ENCODE data around the gene MARCHF6.

MARCHF6 gene

DNA sequence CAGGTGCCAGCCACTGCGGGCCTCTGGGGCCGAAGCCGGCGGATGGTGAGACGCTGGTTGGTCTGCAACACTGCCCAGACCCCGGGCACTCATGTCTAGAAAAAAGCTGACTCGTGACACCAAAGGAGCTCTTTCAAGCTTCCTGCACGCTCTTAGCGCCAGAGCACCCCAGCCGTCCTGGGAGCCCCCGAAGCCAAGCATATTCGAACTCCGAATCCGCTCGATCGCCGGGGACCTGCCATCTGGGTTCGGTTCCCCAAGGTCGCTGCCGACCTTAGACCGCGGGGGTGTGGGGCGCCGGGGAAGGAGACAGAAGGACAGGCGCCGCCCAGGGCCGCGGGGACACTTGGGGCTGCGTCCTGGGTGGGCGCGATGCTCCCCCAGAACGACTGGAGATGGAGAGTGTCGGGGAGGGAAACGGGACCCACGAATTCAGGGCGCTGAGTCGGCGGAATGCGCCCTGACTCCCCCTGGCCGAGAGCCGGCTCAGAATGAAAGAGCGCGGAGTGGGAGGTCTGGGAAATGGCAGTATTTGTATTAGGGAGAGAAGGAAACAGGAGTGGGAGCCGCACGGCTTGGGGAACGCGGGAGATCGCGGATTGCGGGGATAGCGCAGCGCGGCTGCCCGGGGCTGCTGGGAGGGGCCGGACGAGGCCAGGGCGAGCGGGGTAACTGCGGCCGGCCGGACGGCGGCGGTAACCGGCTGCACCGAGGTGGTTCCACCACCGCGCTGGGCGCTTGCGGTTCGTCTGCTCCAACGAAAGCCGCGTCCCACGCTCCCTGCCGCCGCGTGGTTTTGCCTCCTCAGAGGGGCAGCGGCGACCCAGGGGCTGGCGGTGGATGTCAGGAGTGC, 20.1 kb upstream of the MARCHF6 start:
- peak overlapping the region in 4 of 5 donors; percentile 21 to 79 (median 72) for H3K9ac ChIP-seq (ENCODE audit: low read length in 5 of 5)
- peaks cover 0 to 3% (median 0%) of the 10 kb centered on the region in 5 donors for H3K27me3 ChIP-seq (ENCODE audit: control insufficient read depth in 5 of 5, insufficient read depth in 4 of 5, low read length in 5 of 5)
- no peak overlapping the region for H3K27ac ChIP-seq (ENCODE audit: low read depth, low read length)
- H3K4me3 ChIP-seq (ENCODE audit: low read depth in 1 of 5, low read length in 5 of 5) = peak overlapping the region; percentile 60 to 80 (median 72)
- H3K9me3 ChIP-seq (ENCODE audit: control insufficient read depth in 5 of 5, low read length in 5 of 5) = no peaks in the 10 kb centered on the region
- no peaks in the 10 kb centered on the region for H3K36me3 ChIP-seq (ENCODE audit: control insufficient read depth in 5 of 5, insufficient read depth in 5 of 5, low read length in 5 of 5)
- H3K4me1 ChIP-seq (ENCODE audit: control insufficient read depth in 5 of 5, insufficient read depth in 5 of 5, low read length in 5 of 5) = peaks cover 13 to 59% (median 46%) of the 10 kb centered on the region in 5 donors

DNA sequence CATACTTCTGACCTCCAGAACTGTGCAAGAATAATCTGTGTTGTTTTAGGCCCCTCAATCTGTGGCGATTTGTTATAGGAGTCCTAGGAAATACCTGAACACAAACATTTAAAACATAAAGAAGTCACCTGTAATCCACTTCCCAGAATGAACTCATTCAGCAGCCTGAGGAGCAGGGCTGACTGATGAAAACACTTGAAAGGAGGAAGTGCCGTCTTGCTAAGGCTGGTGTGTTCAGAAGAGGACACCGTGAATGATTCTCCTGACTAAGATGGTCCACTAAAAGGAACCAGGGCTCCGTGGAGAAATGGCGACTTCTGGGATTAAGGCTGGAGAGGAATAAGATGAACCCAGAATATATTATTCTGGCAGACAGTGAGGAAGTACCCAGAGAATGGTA, 18.7 kb upstream of the MARCHF6 start:
- H3K4me1 ChIP-seq (ENCODE audit: control insufficient read depth in 5 of 5, insufficient read depth in 5 of 5, low read length in 5 of 5) = peaks cover 13 to 46% (median 39%) of the 10 kb centered on the region in 5 donors
- no peaks in the 10 kb centered on the region for H3K36me3 ChIP-seq (ENCODE audit: control insufficient read depth in 5 of 5, insufficient read depth in 5 of 5, low read length in 5 of 5)
- no peak overlapping the region for H3K9ac ChIP-seq (ENCODE audit: low read length in 5 of 5)
- H3K27ac ChIP-seq (ENCODE audit: low read depth, low read length) = no peak overlapping the region
- H3K27me3 ChIP-seq (ENCODE audit: control insufficient read depth in 5 of 5, insufficient read depth in 4 of 5, low read length in 5 of 5) = peaks cover 0 to 3% (median 0%) of the 10 kb centered on the region in 5 donors
- no peak overlapping the region for H3K4me3 ChIP-seq (ENCODE audit: low read depth in 1 of 5, low read length in 5 of 5)
- no peaks in the 10 kb centered on the region for H3K9me3 ChIP-seq (ENCODE audit: control insufficient read depth in 5 of 5, low read length in 5 of 5)

- no peak overlapping the region for H3K27ac ChIP-seq (ENCODE audit: low read depth, low read length)
- peaks cover 5 to 36% (median 29%) of the 10 kb centered on the region in 5 donors for H3K4me1 ChIP-seq (ENCODE audit: control insufficient read depth in 5 of 5, insufficient read depth in 5 of 5, low read length in 5 of 5)
- H3K9me3 ChIP-seq (ENCODE audit: control insufficient read depth in 5 of 5, low read length in 5 of 5) = no peaks in the 10 kb centered on the region
- no peak overlapping the region for H3K4me3 ChIP-seq (ENCODE audit: low read depth in 1 of 5, low read length in 5 of 5)
- peaks cover 0 to 3% (median 0%) of the 10 kb centered on the region in 5 donors for H3K27me3 ChIP-seq (ENCODE audit: control insufficient read depth in 5 of 5, insufficient read depth in 4 of 5, low read length in 5 of 5)
- H3K36me3 ChIP-seq (ENCODE audit: control insufficient read depth in 5 of 5, insufficient read depth in 5 of 5, low read length in 5 of 5) = no peaks in the 10 kb centered on the region
- peak overlapping the region in 1 of 5 donors; percentile 35 for H3K9ac ChIP-seq (ENCODE audit: low read length in 5 of 5)
These were observed 17.6 kb upstream of the MARCHF6 start for GRCh38 chr5:10335711-10336470.

GRCh38 chr5:10337107-10337506, 16.4 kb upstream of the MARCHF6 start:
- Histone ChIP-seq H3K4me3 (ENCODE audit: low read depth in 1 of 5, low read length in 5 of 5) (no peak overlapping the region), H3K9me3 (ENCODE audit: control insufficient read depth in 5 of 5, low read length in 5 of 5) (no peaks in the 10 kb centered on the region), H3K36me3 (ENCODE audit: control insufficient read depth in 5 of 5, insufficient read depth in 5 of 5, low read length in 5 of 5) (no peaks in the 10 kb centered on the region), H3K27me3 (ENCODE audit: control insufficient read depth in 5 of 5, insufficient read depth in 4 of 5, low read length in 5 of 5) (peaks cover 0 to 3% (median 0%) of the 10 kb centered on the region in 5 donors), H3K27ac (ENCODE audit: low read depth, low read length) (no peak overlapping the region), H3K4me1 (ENCODE audit: control insufficient read depth in 5 of 5, insufficient read depth in 5 of 5, low read length in 5 of 5) (peaks cover 0 to 24% (median 17%) of the 10 kb centered on the region in 5 donors), H3K9ac (ENCODE audit: low read length in 5 of 5) (no peak overlapping the region)

GRCh38 chr5:10337986-10338385, 15.5 kb upstream of the MARCHF6 start:
- Histone ChIP-seq H3K4me1 (ENCODE audit: control insufficient read depth in 5 of 5, insufficient read depth in 5 of 5, low read length in 5 of 5) (peaks cover 0 to 17% (median 11%) of the 10 kb centered on the region in 5 donors), H3K27me3 (ENCODE audit: control insufficient read depth in 5 of 5, insufficient read depth in 4 of 5, low read length in 5 of 5) (peaks cover 0 to 3% (median 0%) of the 10 kb centered on the region in 5 donors), H3K27ac (ENCODE audit: low read depth, low read length) (no peak overlapping the region), H3K9ac (ENCODE audit: low read length in 5 of 5) (no peak overlapping the region), H3K4me3 (ENCODE audit: low read depth in 1 of 5, low read length in 5 of 5) (no peak overlapping the region), H3K36me3 (ENCODE audit: control insufficient read depth in 5 of 5, insufficient read depth in 5 of 5, low read length in 5 of 5) (no peaks in the 10 kb centered on the region), H3K9me3 (ENCODE audit: control insufficient read depth in 5 of 5, low read length in 5 of 5) (peaks cover 0 to 3% (median 0%) of the 10 kb centered on the region in 5 donors)

DNA sequence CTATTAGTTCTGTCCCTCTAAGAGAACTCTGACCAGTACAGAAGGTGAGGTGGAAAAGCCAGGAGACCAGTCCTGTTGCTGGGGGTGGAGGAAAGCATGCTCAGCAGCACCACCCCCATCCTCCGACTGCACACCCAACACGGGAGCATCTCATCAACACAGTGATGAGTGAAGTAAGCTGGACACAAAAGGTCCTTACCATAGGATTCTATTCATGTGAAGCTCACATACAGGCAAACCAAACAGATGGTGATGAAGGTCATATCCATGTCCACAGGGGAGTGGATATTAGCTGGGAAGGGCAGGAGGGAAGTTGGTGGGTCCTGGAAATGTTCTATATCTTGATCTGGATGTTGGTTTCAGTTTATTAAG, 14.8 kb upstream of the MARCHF6 start:
- peaks cover 0 to 4% (median 0%) of the 10 kb centered on the region in 5 donors for H3K9me3 ChIP-seq (ENCODE audit: control insufficient read depth in 5 of 5, low read length in 5 of 5)
- no peaks in the 10 kb centered on the region for H3K36me3 ChIP-seq (ENCODE audit: control insufficient read depth in 5 of 5, insufficient read depth in 5 of 5, low read length in 5 of 5)
- peaks cover 0 to 10% (median 4%) of the 10 kb centered on the region in 5 donors for H3K4me1 ChIP-seq (ENCODE audit: control insufficient read depth in 5 of 5, insufficient read depth in 5 of 5, low read length in 5 of 5)
- H3K27me3 ChIP-seq (ENCODE audit: control insufficient read depth in 5 of 5, insufficient read depth in 4 of 5, low read length in 5 of 5) = peaks cover 0 to 3% (median 0%) of the 10 kb centered on the region in 5 donors
- no peak overlapping the region for H3K9ac ChIP-seq (ENCODE audit: low read length in 5 of 5)
- no peak overlapping the region for H3K4me3 ChIP-seq (ENCODE audit: low read depth in 1 of 5, low read length in 5 of 5)
- H3K27ac ChIP-seq (ENCODE audit: low read depth, low read length) = no peak overlapping the region

GRCh38 chr5:10339058-10339811, 14.3 kb upstream of the MARCHF6 start:
- Histone ChIP-seq H3K9me3 (ENCODE audit: control insufficient read depth in 5 of 5, low read length in 5 of 5) (peaks cover 0 to 4% (median 0%) of the 10 kb centered on the region in 5 donors), H3K9ac (ENCODE audit: low read length in 5 of 5) (no peak overlapping the region), H3K36me3 (ENCODE audit: control insufficient read depth in 5 of 5, insufficient read depth in 5 of 5, low read length in 5 of 5) (no peaks in the 10 kb centered on the region), H3K4me1 (ENCODE audit: control insufficient read depth in 5 of 5, insufficient read depth in 5 of 5, low read length in 5 of 5) (peaks cover 0 to 5% (median 0%) of the 10 kb centered on the region in 5 donors), H3K4me3 (ENCODE audit: low read depth in 1 of 5, low read length in 5 of 5) (no peak overlapping the region), H3K27me3 (ENCODE audit: control insufficient read depth in 5 of 5, insufficient read depth in 4 of 5, low read length in 5 of 5) (peaks cover 0 to 3% (median 0%) of the 10 kb centered on the region in 5 donors), H3K27ac (ENCODE audit: low read depth, low read length) (no peak overlapping the region)

- Histone ChIP-seq H3K36me3 (ENCODE audit: control insufficient read depth in 5 of 5, insufficient read depth in 5 of 5, low read length in 5 of 5) (no peaks in the 10 kb centered on the region), H3K27me3 (ENCODE audit: control insufficient read depth in 5 of 5, insufficient read depth in 4 of 5, low read length in 5 of 5) (peaks cover 0 to 3% (median 0%) of the 10 kb centered on the region in 5 donors), H3K4me3 (ENCODE audit: low read depth in 1 of 5, low read length in 5 of 5) (no peak overlapping the region), H3K4me1 (ENCODE audit: control insufficient read depth in 5 of 5, insufficient read depth in 5 of 5, low read length in 5 of 5) (peaks cover 0 to 4% (median 0%) of the 10 kb centered on the region in 5 donors), H3K9me3 (ENCODE audit: control insufficient read depth in 5 of 5, low read length in 5 of 5) (peaks cover 0 to 4% (median 0%) of the 10 kb centered on the region in 5 donors), H3K27ac (ENCODE audit: low read depth, low read length) (no peak overlapping the region), H3K9ac (ENCODE audit: low read length in 5 of 5) (no peak overlapping the region)
These were observed 13.5 kb upstream of the MARCHF6 start for GRCh38 chr5:10339958-10340357.

GRCh38 chr5:10343486-10343885, 10.0 kb upstream of the MARCHF6 start:
- Histone ChIP-seq H3K27me3 (ENCODE audit: control insufficient read depth in 5 of 5, insufficient read depth in 4 of 5, low read length in 5 of 5) (no peaks in the 10 kb centered on the region), H3K9me3 (ENCODE audit: control insufficient read depth in 5 of 5, low read length in 5 of 5) (peaks cover 0 to 4% (median 0%) of the 10 kb centered on the region in 5 donors), H3K4me1 (ENCODE audit: control insufficient read depth in 5 of 5, insufficient read depth in 5 of 5, low read length in 5 of 5) (no peaks in the 10 kb centered on the region), H3K27ac (ENCODE audit: low read depth, low read length) (no peak overlapping the region), H3K9ac (ENCODE audit: low read length in 5 of 5) (no peak overlapping the region), H3K36me3 (ENCODE audit: control insufficient read depth in 5 of 5, insufficient read depth in 5 of 5, low read length in 5 of 5) (no peaks in the 10 kb centered on the region), H3K4me3 (ENCODE audit: low read depth in 1 of 5, low read length in 5 of 5) (no peak overlapping the region)

Measured in subcutaneous abdominal adipose tissue (tissue), 5 donors.